ENCODE data around the gene TTC32.
A peak's percentile ranks its signal among the peaks of the same experiment; 100 is the strongest.

Gene TTC32

GRCh38 chr2:19873014-19873413, 28.8 kb downstream of the TTC32 start:
- DNase-seq = no peak

- DNase-seq = no peak
Observed at GRCh38 chr2:19872302-19872701, 29.5 kb downstream of the TTC32 start.

- DNase-seq = no peak
Observed at GRCh38 chr2:19871836-19872235, 29.9 kb downstream of the TTC32 start.

- DNase-seq = no peak
Observed at GRCh38 chr2:19870792-19871191, 31.0 kb downstream of the TTC32 start.

- DNase-seq = peak; percentile 57 to 64
Observed at GRCh38 chr2:19868701-19869580, 32.8 kb downstream of the TTC32 start.

GRCh38 chr2:19868224-19868623, 33.6 kb downstream of the TTC32 start:
- DNase-seq = no peak

- DNase-seq = no peak
Observed at GRCh38 chr2:19866771-19867170, 35.0 kb downstream of the TTC32 start.

GRCh38 chr2:19865151-19865550, 36.6 kb downstream of the TTC32 start:
- no peak for DNase-seq

GRCh38 chr2:19864381-19864780, 37.4 kb downstream of the TTC32 start:
- DNase-seq = no peak

- DNase-seq = peak; percentile 57 to 65
Observed at GRCh38 chr2:19863303-19864041, 38.3 kb downstream of the TTC32 start.

GRCh38 chr2:19861813-19862212, 40.0 kb downstream of the TTC32 start:
- DNase-seq = no peak

GRCh38 chr2:19860022-19860421, 41.8 kb downstream of the TTC32 start:
- no peak for DNase-seq

GRCh38 chr2:19859565-19859964, 42.2 kb downstream of the TTC32 start:
- no peak for DNase-seq

- no peak for DNase-seq
Observed at GRCh38 chr2:19857806-19858205, 44.0 kb downstream of the TTC32 start.

GRCh38 chr2:19857100-19857499, 44.7 kb downstream of the TTC32 start:
- DNase-seq = no peak

- no peak for DNase-seq
Observed at GRCh38 chr2:19855542-19856431, 46.0 kb downstream of the TTC32 start.

GRCh38 chr2:19854596-19855541, 46.9 kb downstream of the TTC32 start:
- no peak for DNase-seq

GRCh38 chr2:19851116-19851695, 50.6 kb downstream of the TTC32 start:
- no peak for DNase-seq

GRCh38 chr2:19850056-19851050, 51.4 kb downstream of the TTC32 start:
- no peak for DNase-seq

GRCh38 chr2:19848952-19849351, 52.8 kb downstream of the TTC32 start:
- no peak for DNase-seq
